ENCODE measurements around the gene RIN3.

RIN3 gene

GRCh38 chr14:92484132-92484823 lies 29.3 kb upstream of the RIN3 start:
- no peak for DNase-seq (ENCODE audit: low read depth)

GRCh38 chr14:92486881-92487280 lies 26.7 kb upstream of the RIN3 start:
- no peak for DNase-seq (ENCODE audit: low read depth)

- no peak for DNase-seq (ENCODE audit: low read depth)
Measured at GRCh38 chr14:92487513-92488133, 26.0 kb upstream of the RIN3 start.

- DNase-seq (ENCODE audit: low read depth) = no peak
Measured at GRCh38 chr14:92489394-92490238, 24.0 kb upstream of the RIN3 start.

- no peak for DNase-seq (ENCODE audit: low read depth)
Measured at GRCh38 chr14:92490239-92490959, 23.2 kb upstream of the RIN3 start.

GRCh38 chr14:92491782-92492181 lies 21.8 kb upstream of the RIN3 start:
- DNase-seq (ENCODE audit: low read depth) = no peak

GRCh38 chr14:92492258-92492657 lies 21.3 kb upstream of the RIN3 start:
- no peak for DNase-seq (ENCODE audit: low read depth)

GRCh38 chr14:92493024-92493423 lies 20.6 kb upstream of the RIN3 start:
- no peak for DNase-seq (ENCODE audit: low read depth)

- no peak for DNase-seq (ENCODE audit: low read depth)
Measured at GRCh38 chr14:92493492-92493891, 20.1 kb upstream of the RIN3 start.

GRCh38 chr14:92494512-92494911 lies 19.1 kb upstream of the RIN3 start:
- DNase-seq (ENCODE audit: low read depth) = no peak

- DNase-seq (ENCODE audit: low read depth) = no peak
Measured at GRCh38 chr14:92495027-92495426, 18.6 kb upstream of the RIN3 start.

GRCh38 chr14:92496191-92496857 lies 17.3 kb upstream of the RIN3 start:
- no peak for DNase-seq (ENCODE audit: low read depth)

GRCh38 chr14:92497391-92497790 lies 16.2 kb upstream of the RIN3 start:
- no peak for DNase-seq (ENCODE audit: low read depth)

GRCh38 chr14:92499234-92499633 lies 14.3 kb upstream of the RIN3 start:
- no peak for DNase-seq (ENCODE audit: low read depth)

- no peak for DNase-seq (ENCODE audit: low read depth)
Measured at GRCh38 chr14:92500491-92500941, 13.1 kb upstream of the RIN3 start.

GRCh38 chr14:92501891-92502351 lies 11.7 kb upstream of the RIN3 start:
- peak; percentile 70 for DNase-seq (ENCODE audit: low read depth)

- no peak for DNase-seq (ENCODE audit: low read depth)
Measured at GRCh38 chr14:92502541-92503286, 10.9 kb upstream of the RIN3 start.

- DNase-seq (ENCODE audit: low read depth) = no peak
Measured at GRCh38 chr14:92503756-92504491, 9.7 kb upstream of the RIN3 start.

- no peak for DNase-seq (ENCODE audit: low read depth)
Measured at GRCh38 chr14:92505826-92506225, 7.8 kb upstream of the RIN3 start.

- no peak for DNase-seq (ENCODE audit: low read depth)
Measured at GRCh38 chr14:92506231-92506630, 7.3 kb upstream of the RIN3 start.
